PFSK-1 (cell line): ENCODE measurements around the gene IQCE.

Experiments
- FOXP2 ChIP-seq: optimal IDR thresholded peaks from 2 replicates; pipeline ENCODE3; 2011; ENCODE audit warnings: borderline replicate concordance, control low read depth, inconsistent platforms; ENCODE audit not compliant: insufficient read depth; ENCODE audit errors: extremely low read length, extremely low read depth
- POLR2AphosphoS5 ChIP-seq: IDR thresholded peaks from 2 replicates; pipeline ENCODE4 v1.6.1; 2012; ENCODE audit warnings: low read depth, mild to moderate bottlenecking, control low read depth, low read length, moderate library complexity
- REST ChIP-seq, 2 experiments: IDR thresholded peaks; 2 replicates each; pipeline versions ENCODE4 v1.6.1 to v1.8.0; 2011 to 2012; ENCODE audit warnings: low read depth in 2 of 2, low read length in 2 of 2, control low read depth in 1 of 2, inconsistent platforms in 1 of 2, mild to moderate bottlenecking in 1 of 2, moderate library complexity in 1 of 2; ENCODE audit not compliant: insufficient read depth in 1 of 2
- SIN3A ChIP-seq: IDR thresholded peaks from 2 replicates; pipeline ENCODE4 v1.6.1; 2012; ENCODE audit warnings: mild to moderate bottlenecking, low read length, moderate library complexity, borderline replicate concordance; ENCODE audit not compliant: insufficient read depth
- TAF1 ChIP-seq: IDR thresholded peaks from 2 replicates; pipeline ENCODE4 v1.6.1; 2012; ENCODE audit warnings: low read length, control low read depth, borderline replicate concordance; ENCODE audit not compliant: insufficient read depth

IQCE gene

DNA sequence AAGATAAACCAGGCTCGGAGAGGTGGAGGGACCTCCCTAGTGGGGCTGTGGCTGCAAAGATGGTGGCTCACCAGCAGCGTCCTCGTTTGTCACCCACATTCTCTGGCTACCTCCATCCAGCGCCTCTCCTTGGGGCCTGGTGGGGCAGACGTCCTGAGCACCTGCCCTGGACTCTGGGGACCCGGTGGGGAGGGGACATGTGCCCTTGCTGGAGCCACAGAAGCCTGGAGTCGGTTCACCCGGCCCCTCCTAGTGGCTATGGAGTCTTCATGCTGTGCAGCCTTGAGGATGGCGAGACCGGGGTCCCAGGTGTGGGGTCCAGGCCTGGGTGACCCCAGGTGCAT is 87.5 kb downstream of the IQCE start:
- TF ChIP-seq FOXP2 (no peak), SIN3A (no peak), TAF1 (no peak), POLR2AphosphoS5 (no peak), REST (IDR thresholded peaks at IDR 0.05; ENCODE audit: insufficient read depth in 1 of 2, low read depth in 2 of 2, low read length in 2 of 2) (no peak)

DNA sequence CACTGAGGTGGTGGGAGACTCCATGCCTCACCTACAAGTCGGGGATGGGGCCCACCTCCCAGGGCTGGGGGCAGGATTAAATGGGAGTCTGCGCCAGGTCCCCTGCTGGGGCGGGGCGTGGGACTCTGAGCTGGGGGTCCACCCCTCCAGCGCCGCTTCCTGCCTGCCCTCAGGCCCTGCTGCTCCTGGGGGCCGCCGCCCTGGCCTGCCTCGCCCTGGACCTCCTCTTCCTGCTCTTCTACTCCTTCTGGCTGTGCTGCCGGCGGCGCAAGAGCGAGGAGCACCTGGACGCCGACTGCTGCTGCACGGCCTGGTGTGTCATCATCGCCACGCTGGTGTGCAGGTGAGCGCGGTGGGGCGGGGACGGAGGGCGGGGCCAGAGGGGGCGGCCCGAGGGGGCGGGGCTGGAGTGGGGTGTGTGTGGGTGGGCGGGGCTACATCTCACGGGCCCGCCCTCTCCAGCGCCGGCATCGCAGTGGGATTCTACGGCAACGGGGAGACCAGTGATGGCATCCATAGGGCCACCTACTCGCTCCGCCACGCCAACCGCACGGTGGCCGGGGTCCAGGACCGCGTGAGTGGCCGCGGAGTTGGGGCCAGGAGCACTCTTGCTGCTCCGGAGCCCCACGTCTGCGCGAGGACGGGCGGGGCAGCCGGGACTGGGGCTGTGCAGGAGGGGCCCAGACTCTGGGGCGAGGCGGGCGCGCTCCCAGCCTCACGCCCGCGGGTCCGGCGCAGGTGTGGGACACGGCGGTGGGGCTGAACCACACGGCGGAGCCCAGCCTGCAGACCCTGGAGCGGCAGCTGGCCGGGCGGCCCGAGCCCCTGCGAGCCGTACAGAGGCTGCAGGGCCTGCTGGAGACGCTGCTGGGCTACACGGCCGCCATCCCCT is 88.1 kb downstream of the IQCE start:
- TF ChIP-seq SIN3A (no peak), FOXP2 (no peak), TAF1 (no peak), POLR2AphosphoS5 (no peak), REST (IDR thresholded peaks at IDR 0.05; ENCODE audit: insufficient read depth in 1 of 2, low read depth in 2 of 2, low read length in 2 of 2) (no peak)

DNA sequence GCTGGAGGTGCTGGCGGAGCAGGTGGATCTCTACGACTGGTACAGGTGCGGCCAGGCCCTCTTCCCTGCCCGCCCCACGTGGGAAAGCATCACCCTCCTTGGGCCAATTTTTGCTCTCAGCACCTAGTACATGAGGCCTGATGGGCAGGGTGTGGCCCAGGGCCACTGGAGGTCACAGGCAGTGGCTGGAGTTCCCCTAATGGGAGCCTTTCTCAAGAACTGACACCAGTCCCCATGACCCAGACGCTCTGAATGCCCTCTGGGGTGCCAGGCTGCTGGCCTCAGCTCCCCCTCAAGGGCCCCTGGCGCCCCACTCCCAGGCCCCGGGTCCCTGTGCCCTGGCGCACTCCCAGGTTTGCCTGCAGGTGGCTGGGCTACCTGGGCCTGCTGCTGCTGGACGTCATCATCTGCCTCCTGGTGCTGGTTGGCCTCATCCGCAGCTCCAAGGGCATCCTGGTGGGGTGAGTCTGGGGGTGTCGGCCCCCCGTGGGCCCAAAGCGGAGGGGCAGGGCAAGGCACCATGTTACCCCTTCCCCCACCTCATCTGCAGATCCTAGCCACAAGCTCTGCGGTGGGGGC is 88.9 kb downstream of the IQCE start:
- TF ChIP-seq SIN3A (no peak), FOXP2 (no peak), POLR2AphosphoS5 (no peak)

DNA sequence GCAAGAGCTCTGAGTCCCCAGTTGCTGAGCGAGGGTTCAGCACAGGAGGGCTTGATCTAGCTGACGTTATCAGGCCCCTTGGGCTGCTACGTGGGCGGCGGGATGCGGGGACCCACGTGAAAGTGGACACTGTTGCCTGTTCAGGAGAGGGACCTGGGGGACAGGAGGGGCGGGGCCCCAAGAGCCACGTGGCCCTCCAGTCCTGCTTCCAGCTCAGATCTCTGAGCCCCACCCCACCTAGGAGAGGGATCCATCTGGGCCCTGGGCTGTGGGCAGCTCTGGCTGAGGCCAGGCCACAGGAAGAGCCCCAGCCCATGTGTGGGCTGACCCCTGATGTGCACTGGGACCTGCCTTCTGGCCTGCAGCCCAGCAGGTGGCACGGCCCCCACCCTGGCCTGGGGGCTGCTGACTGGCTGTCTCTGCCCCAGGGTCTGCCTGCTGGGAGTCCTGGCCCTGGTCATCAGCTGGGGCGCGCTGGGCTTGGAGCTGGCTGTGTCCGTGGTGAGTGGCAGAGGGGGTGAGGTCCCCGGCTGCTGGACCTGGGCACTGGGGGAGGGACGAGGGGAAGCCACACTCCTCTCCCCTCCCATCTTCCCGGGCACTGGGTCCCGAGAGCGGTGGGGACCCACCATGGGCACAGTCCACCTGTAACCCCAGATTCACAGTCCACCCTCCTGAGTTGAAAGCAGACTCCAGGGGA is 90.5 kb downstream of the IQCE start:
- TF ChIP-seq SIN3A (no peak), FOXP2 (no peak)

DNA sequence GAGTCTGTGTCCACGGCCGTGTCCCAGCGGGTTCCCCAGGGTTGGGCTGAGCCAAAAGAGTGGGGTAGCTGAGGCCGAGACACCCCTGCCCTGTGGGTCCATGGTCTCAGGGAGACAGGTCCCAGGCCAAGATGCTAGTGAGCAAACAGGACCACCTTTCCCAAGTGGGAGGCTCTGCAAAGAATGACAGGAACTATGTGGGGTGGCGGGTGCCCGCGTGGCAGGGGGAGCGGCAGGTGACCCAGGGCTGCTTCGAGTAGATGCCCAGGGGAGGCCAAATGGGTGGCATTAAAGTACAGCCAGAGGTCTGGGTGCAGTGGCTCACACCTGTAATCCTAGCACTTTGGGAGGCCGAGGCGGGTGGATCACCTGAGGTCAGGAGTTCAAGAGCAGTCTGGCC is 91.2 kb downstream of the IQCE start:
- TF ChIP-seq POLR2AphosphoS5 (no peak), FOXP2 (no peak), REST (IDR thresholded peaks at IDR 0.05; ENCODE audit: insufficient read depth in 1 of 2, low read depth in 2 of 2, low read length in 2 of 2) (no peak), TAF1 (no peak), SIN3A (no peak)
